Measurements from ENCODE around the gene GABARAP. TPM values are rescaled to one million over a fixed set of nuclear protein-coding genes. Genes with fewer than 3 reads are reported as not detected.
A peak's percentile ranks its signal among the peaks of the same experiment; 100 is the strongest.

GABARAP gene
- 100 to 1,000 TPM; 238 to 330 (median 244) TPM for total RNA-seq
- long read RNA-seq, transcript GABARAP-201 (4 exons, 1,634 nt): major isoform, 63 of 66 reads
- long read RNA-seq, partial matches to known transcripts: 0 of 66 reads
- long read RNA-seq, other reads (novel, unspliced or antisense): 3 of 66 reads

DNA sequence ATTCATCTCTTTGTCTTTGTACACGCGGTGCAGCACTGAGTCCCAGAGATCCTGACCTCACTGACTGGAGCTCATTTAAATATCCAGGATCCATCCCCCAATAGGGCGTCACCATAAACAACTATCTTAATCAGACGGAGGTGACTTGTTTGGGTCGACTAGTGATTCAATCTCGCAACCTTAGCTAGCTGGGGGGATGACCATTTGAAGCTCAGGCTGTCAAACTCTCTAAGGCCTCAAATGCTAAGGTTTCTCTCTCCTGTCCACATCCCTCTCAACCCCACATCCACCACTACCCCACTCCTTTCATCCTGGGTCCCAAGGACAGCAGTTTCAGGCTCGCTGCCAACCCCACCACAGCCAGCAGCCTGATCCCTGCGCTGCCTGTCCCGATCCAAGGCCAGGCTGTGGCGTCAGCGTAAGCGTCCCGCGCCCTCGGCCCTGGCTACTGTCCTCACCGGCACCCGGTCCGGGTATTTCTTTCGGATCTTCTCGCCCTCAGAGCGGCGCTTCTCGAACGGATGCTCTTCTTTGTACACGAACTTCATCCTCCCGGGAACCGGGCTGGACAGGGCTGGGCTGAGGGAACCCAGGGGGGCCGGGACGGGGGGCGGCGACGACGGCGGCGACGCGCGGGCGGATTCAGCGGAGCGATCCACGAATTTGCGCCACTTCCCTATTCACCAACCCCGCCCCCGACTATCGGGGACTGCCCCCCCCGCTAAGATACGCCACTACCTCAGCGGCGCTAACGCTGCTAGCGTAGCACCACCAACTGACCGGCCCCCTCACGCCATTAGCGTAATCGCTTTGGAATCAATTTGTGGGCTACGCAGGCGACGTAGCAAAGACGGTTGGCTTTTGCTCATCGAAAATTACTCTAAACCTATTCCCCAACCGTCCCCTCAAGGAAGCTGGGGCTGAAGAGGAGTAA is at the start of gene GABARAP:
TSS of gene GABARAP (minus strand) at position 667 of the 934 bp plus-strand sequence. CDS start at position 548, 119 bp downstream.
- no peaks in the 10 kb centered on the region for H3K9me3 ChIP-seq
- H3K4me1 ChIP-seq: peaks cover 0 to 27% (median 8%) of the 10 kb centered on the region in 4 donors
- under 1% methylated on average over 35 of the region's 62 CpGs for WGBS (ENCODE audit: insufficient coverage, low coverage, low lambda C conversion rate, missing lambda C conversion rate)
- TF ChIP-seq CTCF (IDR thresholded peaks at IDR 0.05): no peak
- peak; percentile 54 for TF ChIP-seq POLR2A (IDR thresholded peaks at IDR 0.05)
- ATAC-seq (peak; percentile 50 to 73 (median 58)), DNase-seq (peak; percentile 93 to 95 (median 95))
- H3K27me3 ChIP-seq: no peaks in the 10 kb centered on the region
- intact Hi-C loops (cut with DNase I): no loop called here
- peak within 1 kb of the TSS; percentile 84 to 90 (median 88) for H3K4me3 ChIP-seq
- H3K36me3 ChIP-seq: peaks cover 5 to 39% (median 18%) of the 10 kb centered on the region in 4 donors
- H3K27ac ChIP-seq: peak within 1 kb of the TSS; percentile 95 to 99 (median 97)

- no peak overlapping the region for H3K4me3 ChIP-seq
- no peaks in the 10 kb centered on the region for H3K9me3 ChIP-seq
- WGBS (ENCODE audit: insufficient coverage, low coverage, low lambda C conversion rate, missing lambda C conversion rate): 56% methylated on average over 6 of the region's 11 CpGs
- H3K36me3 ChIP-seq: no peaks in the 10 kb centered on the region
- no peak overlapping the region for H3K27ac ChIP-seq
- H3K27me3 ChIP-seq: no peaks in the 10 kb centered on the region
- no peak for ATAC-seq
- no peak for TF ChIP-seq CTCF (IDR thresholded peaks at IDR 0.05)
- TF ChIP-seq POLR2A (IDR thresholded peaks at IDR 0.05): no peak
- H3K4me1 ChIP-seq: peaks cover 0 to 5% (median 2%) of the 10 kb centered on the region in 4 donors
- intact Hi-C loops (cut with DNase I): no loop called here
- DNase-seq: no peak
These were observed 48.4 kb upstream of the GABARAP start for GRCh38 chr17:7290685-7291084.

GRCh38 chr17:7290166-7290565 is 47.9 kb upstream of the GABARAP start:
- no peaks in the 10 kb centered on the region for H3K27me3 ChIP-seq
- DNase-seq: no peak
- no peak overlapping the region for H3K27ac ChIP-seq
- no peaks in the 10 kb centered on the region for H3K36me3 ChIP-seq
- no peaks in the 10 kb centered on the region for H3K9me3 ChIP-seq
- ATAC-seq: no peak
- intact Hi-C loops (cut with DNase I): no loop called here
- H3K4me1 ChIP-seq: peaks cover 0 to 5% (median 2%) of the 10 kb centered on the region in 4 donors
- no peak for TF ChIP-seq CTCF (IDR thresholded peaks at IDR 0.05)
- TF ChIP-seq POLR2A (IDR thresholded peaks at IDR 0.05): no peak
- WGBS (ENCODE audit: insufficient coverage, low coverage, low lambda C conversion rate, missing lambda C conversion rate): no CpG with 5 or more reads among the region's 19 CpGs
- no peak overlapping the region for H3K4me3 ChIP-seq

DNA sequence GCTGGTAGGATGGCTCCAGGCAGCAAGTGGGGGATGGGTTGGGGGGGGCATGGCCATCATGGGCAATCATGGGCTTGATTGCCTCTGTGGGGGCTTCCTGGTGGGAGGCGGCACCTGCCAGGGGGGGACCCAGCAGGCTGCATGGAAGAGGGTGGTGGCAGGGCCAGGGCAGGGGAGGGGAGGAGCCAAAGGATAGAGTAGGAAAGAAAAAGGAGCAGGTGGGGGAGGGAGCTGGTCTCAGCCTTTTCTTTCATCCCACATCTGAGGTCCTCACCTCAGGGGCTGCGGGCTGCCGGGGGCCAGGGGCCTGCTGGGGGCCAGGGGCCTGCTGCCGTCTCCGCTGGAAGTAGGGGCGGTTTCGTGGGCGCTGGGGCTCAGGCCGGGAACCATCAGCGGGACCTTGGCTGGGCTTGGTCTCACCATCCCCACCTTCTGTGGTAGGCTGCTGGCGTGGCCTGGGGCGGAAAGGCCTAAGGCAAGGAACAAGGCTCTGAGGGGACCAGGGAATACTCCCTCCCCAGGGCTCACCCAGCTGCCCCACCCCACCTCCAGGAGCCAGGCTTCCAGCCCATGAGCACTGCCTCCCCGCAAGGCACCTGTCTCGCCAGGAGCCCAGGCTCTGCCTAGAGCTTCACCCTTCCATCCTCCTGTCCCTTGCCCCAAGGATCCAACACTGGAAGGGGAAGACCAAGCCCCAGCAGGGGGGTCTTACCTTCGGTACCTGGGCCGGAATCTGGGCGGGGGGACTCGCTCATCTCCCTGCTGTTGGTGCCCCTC is 47.2 kb upstream of the GABARAP start:
- Histone ChIP-seq H3K9me3 (no peaks in the 10 kb centered on the region), H3K4me3 (no peak overlapping the region), H3K36me3 (no peaks in the 10 kb centered on the region), H3K27ac (no peak overlapping the region), H3K27me3 (no peaks in the 10 kb centered on the region), H3K4me1 (no peaks in the 10 kb centered on the region)
- no peak for TF ChIP-seq CTCF (IDR thresholded peaks at IDR 0.05)
- TF ChIP-seq POLR2A (IDR thresholded peaks at IDR 0.05): no peak
- DNase-seq (no peak), ATAC-seq (no peak)
- intact Hi-C loops (cut with DNase I): no loop called here
- WGBS (ENCODE audit: insufficient coverage, low coverage, low lambda C conversion rate, missing lambda C conversion rate): 47% methylated on average over 2 of the region's 18 CpGs
